Progenitor cell of endocrine pancreas (in vitro differentiated cells): ENCODE measurements around the gene METTL26. TPM values are rescaled to one million over a fixed set of nuclear protein-coding genes. Genes with fewer than 3 reads are reported as not detected.

Source experiments
- DNase-seq: peaks from one replicate; pipeline ENCODE4 v3.0.0; 2021; ENCODE audit warnings: low spot score; ENCODE audit not compliant: unreplicated experiment
- H3K27ac Mint-ChIP-seq: 2 replicates; pipeline ENCODE4 v1.8.0; 2021; ENCODE audit warnings: mild to moderate bottlenecking, moderate library complexity, mixed read lengths
- H3K27me3 Mint-ChIP-seq: 2 replicates; pipeline ENCODE4 v1.8.0; 2021; ENCODE audit warnings: mixed read lengths
- H3K36me3 Mint-ChIP-seq: 2 replicates; pipeline ENCODE4 v1.8.0; 2022; ENCODE audit warnings: mixed read lengths; ENCODE audit not compliant: insufficient read depth
- H3K4me1 Mint-ChIP-seq: 2 replicates; pipeline ENCODE4 v1.8.0; 2021; ENCODE audit warnings: low read depth, mixed read lengths
- H3K4me3 Mint-ChIP-seq: 2 replicates; pipeline ENCODE4 v1.8.0; 2021; ENCODE audit warnings: low read depth, mild to moderate bottlenecking, moderate library complexity, mixed read lengths
- H3K9me3 Mint-ChIP-seq: 2 replicates; pipeline ENCODE4 v1.8.0; 2021; ENCODE audit warnings: low read depth, mixed read lengths
- CTCF ChIP-seq: fragments of 200-600 bp; sonication (generic); IDR thresholded peaks from one replicate; pipeline ENCODE4 v1.5.0; 2021; ENCODE audit warnings: antibody characterized with exemption, mild to moderate bottlenecking; ENCODE audit not compliant: unreplicated experiment
- total RNA-seq: library from RNA; stranded (reverse); gene quantifications from 2 replicates; pipeline ENCODE4 v1.2.1, GENCODE V29; 2021

METTL26 gene
- total RNA-seq, 1 donor from 2014 or later: 64.0 TPM

DNA sequence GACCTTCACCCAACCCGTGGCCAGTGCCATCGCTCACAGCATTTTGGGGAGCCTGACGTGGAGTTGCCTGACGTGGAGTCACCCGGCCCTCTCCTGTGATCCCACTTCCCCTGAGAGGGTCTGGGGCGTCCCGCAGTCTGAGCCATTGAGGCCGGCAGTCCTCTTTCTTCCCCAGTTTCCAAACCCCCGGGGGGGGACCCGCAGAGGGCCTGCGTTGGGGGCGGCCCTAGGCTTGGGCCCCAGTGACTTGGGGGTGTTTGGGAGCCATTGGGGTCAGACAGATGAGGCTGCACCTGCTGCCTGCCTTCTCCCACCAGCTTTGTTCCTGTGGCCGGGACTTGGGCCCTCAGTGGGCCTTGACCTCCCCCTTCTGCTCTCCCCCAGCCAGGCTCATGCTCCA, 33.6 kb upstream of the METTL26 start:
- Mint-ChIP-seq H3K4me3 (peak overlapping the region; percentile 60), H3K36me3 (no peaks in the 10 kb centered on the region), H3K9me3 (no peaks in the 10 kb centered on the region), H3K27me3 (no peaks in the 10 kb centered on the region), H3K27ac (no peak overlapping the region), H3K4me1 (peaks cover 2% of the 10 kb centered on the region)
- no peak for TF ChIP-seq CTCF
- no peak for DNase-seq

GRCh38 chr16:668519-669171, 32.5 kb upstream of the METTL26 start:
- H3K36me3 Mint-ChIP-seq: no peaks in the 10 kb centered on the region
- no peak overlapping the region for H3K27ac Mint-ChIP-seq
- no peak for TF ChIP-seq CTCF
- no peaks in the 10 kb centered on the region for H3K27me3 Mint-ChIP-seq
- DNase-seq: no peak
- no peaks in the 10 kb centered on the region for H3K9me3 Mint-ChIP-seq
- peak overlapping the region; percentile 76 for H3K4me3 Mint-ChIP-seq
- H3K4me1 Mint-ChIP-seq: peaks cover 2% of the 10 kb centered on the region

DNA sequence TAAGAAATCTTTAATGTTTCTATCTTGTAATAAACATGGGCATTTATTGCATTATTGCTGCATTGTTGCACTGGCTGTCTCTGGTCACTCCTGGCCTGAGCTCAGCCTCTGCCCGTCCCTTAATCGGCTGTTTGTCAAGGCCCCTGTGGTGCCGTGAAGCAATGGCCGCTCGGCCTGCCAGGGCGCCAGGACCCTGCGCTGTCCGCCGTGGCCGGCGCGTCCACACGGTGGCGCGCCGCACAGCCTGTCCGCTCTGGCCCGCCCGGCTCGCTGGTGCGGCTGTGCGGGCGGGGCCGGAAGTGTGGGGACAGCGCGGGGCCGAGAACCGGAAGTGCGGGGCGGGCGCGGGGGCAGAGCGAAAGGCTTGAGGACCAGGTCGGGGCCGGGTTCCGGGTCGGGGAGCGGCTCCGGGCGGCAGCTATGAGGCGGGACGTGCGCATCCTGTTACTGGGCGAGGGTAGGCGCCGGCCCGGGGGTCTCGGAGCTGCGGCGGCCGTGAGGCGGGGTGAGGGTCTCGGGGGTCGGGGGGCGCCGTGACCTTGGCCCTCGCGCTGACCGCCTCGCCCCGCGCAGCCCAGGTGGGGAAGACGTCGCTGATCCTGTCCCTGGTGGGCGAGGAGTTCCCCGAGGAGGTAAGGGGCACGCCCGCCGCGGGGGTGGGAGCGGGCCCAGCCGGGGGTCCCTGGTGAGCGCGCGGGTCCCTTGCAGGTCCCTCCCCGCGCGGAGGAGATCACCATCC, 31.8 kb upstream of the METTL26 start, which contains the start of gene RHOT2:
Gene RHOT2 (plus strand): TSS at position 353 of the 739 bp plus-strand sequence. CDS start 68 bp downstream, at position 421.
- no peaks in the 10 kb centered on the region for H3K36me3 Mint-ChIP-seq
- H3K27ac Mint-ChIP-seq: peak within 1 kb of the TSS; percentile 89
- H3K9me3 Mint-ChIP-seq: no peaks in the 10 kb centered on the region
- peak; percentile 89 for DNase-seq
- peaks cover 2% of the 10 kb centered on the region for H3K4me1 Mint-ChIP-seq
- no peaks in the 10 kb centered on the region for H3K27me3 Mint-ChIP-seq
- peak within 1 kb of the TSS; percentile 76 for H3K4me3 Mint-ChIP-seq
- peak; percentile 94 for TF ChIP-seq CTCF

GRCh38 chr16:667113-667779, 31.1 kb upstream of the METTL26 start:
- no peak for TF ChIP-seq CTCF
- Mint-ChIP-seq H3K4me3 (peak overlapping the region; percentile 27), H3K36me3 (peaks cover 1% of the 10 kb centered on the region), H3K4me1 (peaks cover 2% of the 10 kb centered on the region), H3K9me3 (no peaks in the 10 kb centered on the region), H3K27me3 (no peaks in the 10 kb centered on the region), H3K27ac (peak overlapping the region; percentile 89)
- no peak for DNase-seq

- Mint-ChIP-seq H3K27ac (no peak overlapping the region), H3K27me3 (no peaks in the 10 kb centered on the region), H3K36me3 (peaks cover 1% of the 10 kb centered on the region), H3K9me3 (no peaks in the 10 kb centered on the region), H3K4me3 (no peak overlapping the region), H3K4me1 (peaks cover 2% of the 10 kb centered on the region)
- no peak for DNase-seq
- no peak for TF ChIP-seq CTCF
Observed at GRCh38 chr16:666572-666971, 30.5 kb upstream of the METTL26 start.
